Measurements from ENCODE around the gene PLEKHN1. TPM values are rescaled to one million over a fixed set of nuclear protein-coding genes. Genes with fewer than 3 reads are reported as not detected.

The PLEKHN1 gene
- polyA plus RNA-seq, 1 of the 3 experiments (the other 2 are of a cell fraction) = not detected

DNA sequence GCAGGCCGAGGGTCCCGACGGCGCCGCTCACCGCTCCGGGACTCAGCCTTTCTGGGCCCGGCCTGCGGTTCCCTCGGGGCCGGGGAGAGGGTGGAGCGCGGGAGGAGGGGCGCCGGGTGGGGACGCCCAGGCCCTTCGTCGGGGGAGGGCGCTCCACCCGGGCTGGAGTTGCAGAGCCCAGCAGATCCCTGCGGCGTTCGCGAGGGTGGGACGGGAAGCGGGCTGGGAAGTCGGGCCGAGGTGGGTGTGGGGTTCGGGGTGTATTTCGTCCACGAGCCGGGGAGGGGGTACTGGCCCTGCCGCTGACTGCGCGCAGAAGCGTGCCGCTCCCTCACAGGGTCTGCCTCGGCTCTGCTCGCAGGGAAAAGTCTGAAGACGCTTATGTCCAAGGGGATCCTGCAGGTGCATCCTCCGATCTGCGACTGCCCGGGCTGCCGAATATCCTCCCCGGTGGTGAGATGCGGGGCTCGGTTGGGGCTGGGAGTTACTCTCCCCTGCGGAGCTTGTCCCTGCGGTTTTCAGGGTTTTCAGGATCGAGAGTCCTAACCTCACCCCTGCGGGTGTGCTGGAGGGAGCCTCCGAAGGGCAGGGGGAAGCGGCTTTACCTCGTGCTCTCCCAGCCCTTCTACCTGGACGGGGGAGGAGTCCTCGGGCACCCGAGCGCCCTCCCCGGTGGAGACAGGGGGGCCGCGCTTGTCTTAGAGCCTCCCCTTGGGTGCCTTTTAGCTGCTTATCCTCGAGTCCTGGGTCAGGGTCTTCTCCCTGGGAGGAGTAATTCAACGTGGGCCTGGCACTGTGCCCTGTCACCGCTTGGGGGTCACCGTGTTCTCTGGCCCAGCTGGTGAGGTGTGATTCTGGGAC is 40.5 kb upstream of the PLEKHN1 start:
- Histone ChIP-seq H3K9ac (no peak overlapping the region), H3K36me3 (replicated peaks in 1 of 2; ENCODE audit: control insufficient read depth in 1 of 2, insufficient read depth in 2 of 2, low read length in 1 of 2) (no peaks in the 10 kb centered on the region), H2AFZ (ENCODE audit: low read depth) (no peak overlapping the region), H3K27ac (ENCODE audit: low read depth in 2 of 2, low read length in 1 of 2) (no peak overlapping the region), H3F3A (replicated peaks; ENCODE audit: insufficient read depth) (peaks cover 4% of the 10 kb centered on the region), H4K20me1 (ENCODE audit: insufficient read depth) (0 out of 2 replicates have a peak, but pooled peaks cover 7% of the 10 kb centered on the region), H3K4me1 (ENCODE audit: control insufficient read depth in 1 of 2, insufficient read depth in 2 of 2, low read depth in 1 of 2, low read length in 1 of 2) (peaks cover 5 to 31% of the 10 kb centered on the region in 2 experiments; a peak in 2 of 4 replicates), H3K79me2 (ENCODE audit: insufficient read depth) (peaks cover 5% of the 10 kb centered on the region; the same call in 1 of the 2 replicates), H3K27me3 (ENCODE audit: insufficient read depth) (no peaks in the 10 kb centered on the region), H3K4me3 (ENCODE audit: low read depth in 2 of 2, low read length in 1 of 2) (peak overlapping the region in 1 of 2 experiments; percentile 49; a peak in 3 of 4 replicates), H3K9me3 (no peaks in the 10 kb centered on the region), H3K9me2 (no peaks in the 10 kb centered on the region), H3K4me2 (peak overlapping the region; percentile 59)
- ChIA-PET CTCF (interaction anchor here (0.8 to 2.2 kb wide), 6 partner anchors 9 to 26 kb away, joined by 3 to 17 read pairs (median 4); no protein-coding TSS in a partner anchor), POLR2A (interaction anchor here (1.2 kb wide), 1 partner anchor 17 kb away, joined by 4 read pairs; no protein-coding TSS in a partner anchor)
- 32% methylated on average over 18 of the region's 65 CpGs for WGBS (ENCODE audit: low lambda C conversion rate)
- TF ChIP-seq, protein P1, sequence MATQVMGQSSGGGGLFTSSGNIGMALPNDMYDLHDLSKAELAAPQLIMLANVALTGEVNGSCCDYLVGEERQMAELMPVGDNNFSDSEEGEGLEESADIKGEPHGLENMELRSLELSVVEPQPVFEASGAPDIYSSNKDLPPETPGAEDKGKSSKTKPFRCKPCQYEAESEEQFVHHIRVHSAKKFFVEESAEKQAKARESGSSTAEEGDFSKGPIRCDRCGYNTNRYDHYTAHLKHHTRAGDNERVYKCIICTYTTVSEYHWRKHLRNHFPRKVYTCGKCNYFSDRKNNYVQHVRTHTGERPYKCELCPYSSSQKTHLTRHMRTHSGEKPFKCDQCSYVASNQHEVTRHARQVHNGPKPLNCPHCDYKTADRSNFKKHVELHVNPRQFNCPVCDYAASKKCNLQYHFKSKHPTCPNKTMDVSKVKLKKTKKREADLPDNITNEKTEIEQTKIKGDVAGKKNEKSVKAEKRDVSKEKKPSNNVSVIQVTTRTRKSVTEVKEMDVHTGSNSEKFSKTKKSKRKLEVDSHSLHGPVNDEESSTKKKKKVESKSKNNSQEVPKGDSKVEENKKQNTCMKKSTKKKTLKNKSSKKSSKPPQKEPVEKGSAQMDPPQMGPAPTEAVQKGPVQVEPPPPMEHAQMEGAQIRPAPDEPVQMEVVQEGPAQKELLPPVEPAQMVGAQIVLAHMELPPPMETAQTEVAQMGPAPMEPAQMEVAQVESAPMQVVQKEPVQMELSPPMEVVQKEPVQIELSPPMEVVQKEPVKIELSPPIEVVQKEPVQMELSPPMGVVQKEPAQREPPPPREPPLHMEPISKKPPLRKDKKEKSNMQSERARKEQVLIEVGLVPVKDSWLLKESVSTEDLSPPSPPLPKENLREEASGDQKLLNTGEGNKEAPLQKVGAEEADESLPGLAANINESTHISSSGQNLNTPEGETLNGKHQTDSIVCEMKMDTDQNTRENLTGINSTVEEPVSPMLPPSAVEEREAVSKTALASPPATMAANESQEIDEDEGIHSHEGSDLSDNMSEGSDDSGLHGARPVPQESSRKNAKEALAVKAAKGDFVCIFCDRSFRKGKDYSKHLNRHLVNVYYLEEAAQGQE (IDR thresholded peaks at IDR 0.05; ENCODE audit: low read depth, low read length) = no peak
- TF ChIP-seq RFX5 (IDR thresholded peaks at IDR 0.05; ENCODE audit: low read length) (no peak), MEF2A (IDR thresholded peaks at IDR 0.05; ENCODE audit: borderline replicate concordance, low read depth) (no peak), POLR2AphosphoS5 (IDR thresholded peaks at IDR 0.05; ENCODE audit: low read depth, low read length) (no peak), TAF1 (IDR thresholded peaks at IDR 0.05; ENCODE audit: borderline replicate concordance, low read depth, low read length) (no peak), SMC3 (IDR thresholded peaks at IDR 0.05; ENCODE audit: low read depth, low read length) (no peak), SIN3A (IDR thresholded peaks at IDR 0.05; ENCODE audit: borderline replicate concordance, low read depth, low read length) (no peak), RXRA (IDR thresholded peaks at IDR 0.05; ENCODE audit: borderline replicate concordance, low read depth) (no peak), RCOR1 (IDR thresholded peaks at IDR 0.05; ENCODE audit: low read length) (no peak), CHD2 (IDR thresholded peaks at IDR 0.05; ENCODE audit: low read length, partially characterized antibody) (no peak)
- TF ChIP-seq, protein P2, sequence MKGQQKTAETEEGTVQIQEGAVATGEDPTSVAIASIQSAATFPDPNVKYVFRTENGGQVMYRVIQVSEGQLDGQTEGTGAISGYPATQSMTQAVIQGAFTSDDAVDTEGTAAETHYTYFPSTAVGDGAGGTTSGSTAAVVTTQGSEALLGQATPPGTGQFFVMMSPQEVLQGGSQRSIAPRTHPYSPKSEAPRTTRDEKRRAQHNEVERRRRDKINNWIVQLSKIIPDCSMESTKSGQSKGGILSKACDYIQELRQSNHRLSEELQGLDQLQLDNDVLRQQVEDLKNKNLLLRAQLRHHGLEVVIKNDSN (IDR thresholded peaks at IDR 0.05; ENCODE audit: borderline replicate concordance, low read depth) = no peak
- TF ChIP-seq, protein P3, sequence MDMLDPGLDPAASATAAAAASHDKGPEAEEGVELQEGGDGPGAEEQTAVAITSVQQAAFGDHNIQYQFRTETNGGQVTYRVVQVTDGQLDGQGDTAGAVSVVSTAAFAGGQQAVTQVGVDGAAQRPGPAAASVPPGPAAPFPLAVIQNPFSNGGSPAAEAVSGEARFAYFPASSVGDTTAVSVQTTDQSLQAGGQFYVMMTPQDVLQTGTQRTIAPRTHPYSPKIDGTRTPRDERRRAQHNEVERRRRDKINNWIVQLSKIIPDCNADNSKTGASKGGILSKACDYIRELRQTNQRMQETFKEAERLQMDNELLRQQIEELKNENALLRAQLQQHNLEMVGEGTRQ (IDR thresholded peaks at IDR 0.05; ENCODE audit: borderline replicate concordance, low read depth, low read length) = no peak
- TF ChIP-seq, protein P4, sequence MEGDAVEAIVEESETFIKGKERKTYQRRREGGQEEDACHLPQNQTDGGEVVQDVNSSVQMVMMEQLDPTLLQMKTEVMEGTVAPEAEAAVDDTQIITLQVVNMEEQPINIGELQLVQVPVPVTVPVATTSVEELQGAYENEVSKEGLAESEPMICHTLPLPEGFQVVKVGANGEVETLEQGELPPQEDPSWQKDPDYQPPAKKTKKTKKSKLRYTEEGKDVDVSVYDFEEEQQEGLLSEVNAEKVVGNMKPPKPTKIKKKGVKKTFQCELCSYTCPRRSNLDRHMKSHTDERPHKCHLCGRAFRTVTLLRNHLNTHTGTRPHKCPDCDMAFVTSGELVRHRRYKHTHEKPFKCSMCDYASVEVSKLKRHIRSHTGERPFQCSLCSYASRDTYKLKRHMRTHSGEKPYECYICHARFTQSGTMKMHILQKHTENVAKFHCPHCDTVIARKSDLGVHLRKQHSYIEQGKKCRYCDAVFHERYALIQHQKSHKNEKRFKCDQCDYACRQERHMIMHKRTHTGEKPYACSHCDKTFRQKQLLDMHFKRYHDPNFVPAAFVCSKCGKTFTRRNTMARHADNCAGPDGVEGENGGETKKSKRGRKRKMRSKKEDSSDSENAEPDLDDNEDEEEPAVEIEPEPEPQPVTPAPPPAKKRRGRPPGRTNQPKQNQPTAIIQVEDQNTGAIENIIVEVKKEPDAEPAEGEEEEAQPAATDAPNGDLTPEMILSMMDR (IDR thresholded peaks at IDR 0.05) = no peak
- peak; percentile 82 for DNase-seq

Measured in SK-N-SH (cell line).